Right kidney (tissue), 1 donor: ENCODE measurements around the gene ATAD1.

Source experiments
- DNase-seq: peaks from one replicate; pipeline ENCODE4 v3.0.0-alpha.2; 2016

ATAD1 gene

GRCh38 chr10:87713707-87714106 is 104.3 kb downstream of the ATAD1 start:
- no peak for DNase-seq

- DNase-seq, result no peak
Measured at GRCh38 chr10:87712913-87713616, 105.0 kb downstream of the ATAD1 start.

- DNase-seq, result no peak
Measured at GRCh38 chr10:87707254-87707653, 110.8 kb downstream of the ATAD1 start.

DNA sequence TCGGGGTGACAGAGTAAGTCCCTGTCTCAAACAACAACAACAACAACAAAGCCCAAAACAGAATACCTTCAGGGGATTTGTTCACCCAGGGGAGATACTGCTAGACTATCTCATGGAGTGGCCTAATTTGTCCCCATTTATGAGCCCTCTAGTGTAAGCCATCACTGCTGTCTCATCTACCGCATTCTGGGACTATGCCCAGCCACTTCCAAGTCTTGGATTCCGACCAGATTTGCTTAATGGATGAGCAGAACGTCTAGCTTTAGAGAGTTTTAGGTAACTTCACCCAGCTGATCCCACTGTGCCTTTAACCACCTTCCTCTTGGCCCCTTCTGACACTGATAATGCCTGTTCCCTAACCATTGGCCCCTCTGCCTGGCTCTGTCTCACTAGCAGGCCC is 111.3 kb downstream of the ATAD1 start:
- no peak for DNase-seq

GRCh38 chr10:87705339-87705738 is 112.7 kb downstream of the ATAD1 start:
- no peak for DNase-seq

DNA sequence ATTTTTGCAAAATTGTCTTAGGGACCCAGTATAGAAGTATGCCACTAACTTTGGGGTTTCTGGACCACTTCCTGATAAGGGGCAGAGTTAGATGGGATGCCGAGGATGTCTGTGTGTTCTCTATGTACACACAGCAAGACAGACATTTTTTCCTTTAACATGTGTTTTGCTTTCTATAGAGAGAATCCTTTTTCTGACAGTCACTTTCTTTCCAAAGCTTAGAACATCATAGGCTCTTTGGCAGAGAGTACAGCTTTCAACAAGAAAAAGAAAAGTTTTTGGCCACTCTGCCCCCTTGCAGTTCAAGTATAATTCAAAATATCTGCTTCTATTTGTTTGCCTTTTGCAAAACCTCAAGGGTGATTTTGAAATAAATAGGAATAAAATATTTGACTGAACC is 114.3 kb downstream of the ATAD1 start:
- no peak for DNase-seq

DNA sequence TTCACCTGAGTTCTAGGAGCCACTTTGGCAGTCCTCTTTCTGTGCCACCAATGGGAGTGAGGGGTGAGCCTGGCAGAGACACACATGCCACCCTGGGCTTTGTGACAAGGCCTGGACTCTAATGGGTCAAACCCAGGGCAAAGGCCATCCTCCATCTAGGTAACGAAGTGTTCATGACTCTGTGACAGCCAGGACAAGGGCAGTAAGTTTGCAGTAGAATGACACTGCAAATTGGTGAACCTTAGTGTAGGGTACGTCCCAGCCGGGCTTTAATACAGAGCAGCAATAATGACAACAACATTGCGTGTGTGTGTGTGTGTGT is 115.1 kb downstream of the ATAD1 start:
- no peak for DNase-seq

GRCh38 chr10:87702260-87702972 is 115.6 kb downstream of the ATAD1 start:
- DNase-seq, result no peak
